HG03108 (cell line): Measurements from ENCODE around the gene CACHD1.
"Not testable (repeated sequence)": the region's sequence is repeated elsewhere in the genome, so short reads cannot be mapped to it uniquely, and the experiment has no call there.

Experiments used
- ATAC-seq: cut with Tn5 transposase; IDR thresholded peaks from one replicate; pipeline ENCODE4 v1.9.1; 2021; ENCODE audit warnings: moderate library complexity; ENCODE audit not compliant: unreplicated experiment

Gene CACHD1

DNA sequence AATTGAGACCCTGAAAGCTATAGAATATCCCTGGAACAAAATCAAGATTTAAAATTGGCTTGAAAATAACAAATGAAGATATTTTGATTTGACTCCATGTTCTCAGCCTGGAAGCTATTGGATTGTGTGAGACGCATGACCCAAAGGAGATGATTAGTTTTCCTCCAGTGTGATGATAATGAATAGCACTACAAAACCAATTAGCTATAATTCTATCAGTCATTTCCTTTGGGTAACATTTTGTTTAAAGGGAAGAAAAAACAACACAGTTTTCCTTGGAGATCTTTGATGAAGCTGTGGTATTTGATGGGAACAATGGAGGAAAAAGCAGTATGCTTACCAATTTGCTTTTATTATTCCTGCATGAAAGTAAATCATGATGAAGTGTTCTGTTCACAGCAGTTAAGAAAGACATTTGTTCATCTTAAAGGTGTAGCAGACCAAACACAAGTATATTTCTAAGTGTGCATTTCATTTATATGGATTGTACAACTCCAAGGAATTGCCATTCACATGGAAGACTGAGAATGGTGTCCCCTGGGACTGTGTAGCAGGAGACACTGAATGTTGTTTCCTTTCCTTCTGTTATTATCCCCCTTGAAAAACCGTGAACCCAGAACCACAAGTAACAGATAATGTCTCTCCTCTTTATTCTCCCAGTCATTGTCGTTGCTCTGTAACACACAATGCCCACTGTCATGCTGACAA lies 111.4 kb downstream of the CACHD1 start:
- no peak for ATAC-seq

DNA sequence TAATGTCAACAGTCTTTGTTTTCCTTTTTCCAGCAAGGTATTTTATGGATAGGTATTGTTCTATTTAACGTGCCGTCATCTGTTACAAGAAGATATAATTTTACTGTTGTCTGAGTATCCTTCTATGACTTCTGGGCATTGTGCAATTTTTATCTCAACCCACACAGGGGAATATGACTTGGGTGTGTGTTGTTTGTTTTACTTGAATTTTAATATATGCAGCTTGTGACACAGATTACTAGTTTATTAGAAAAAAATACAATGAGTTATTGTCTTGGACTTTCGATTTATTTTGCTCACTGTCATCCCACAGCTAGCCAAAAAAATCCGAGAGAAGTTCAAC lies 111.9 kb downstream of the CACHD1 start:
- no peak for ATAC-seq

DNA sequence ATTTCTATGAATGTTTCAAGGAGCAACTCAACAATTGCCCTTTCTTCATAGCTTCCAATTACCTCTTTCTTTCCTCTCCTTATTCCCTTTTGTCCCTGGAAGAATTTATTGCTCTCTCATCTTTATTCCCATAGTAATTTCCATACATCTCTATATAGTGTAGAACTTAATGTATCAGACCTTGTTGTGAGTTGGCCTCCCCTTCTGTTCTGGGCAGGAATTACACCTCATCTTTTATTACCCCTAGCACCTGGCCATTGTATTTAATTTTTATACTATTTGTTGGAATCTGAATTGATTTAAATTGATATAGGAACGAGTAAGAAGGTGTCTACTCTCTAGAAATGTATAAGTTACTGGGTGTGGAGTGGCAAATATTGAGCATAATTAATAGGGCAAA lies 114.5 kb downstream of the CACHD1 start:
- no peak for ATAC-seq

DNA sequence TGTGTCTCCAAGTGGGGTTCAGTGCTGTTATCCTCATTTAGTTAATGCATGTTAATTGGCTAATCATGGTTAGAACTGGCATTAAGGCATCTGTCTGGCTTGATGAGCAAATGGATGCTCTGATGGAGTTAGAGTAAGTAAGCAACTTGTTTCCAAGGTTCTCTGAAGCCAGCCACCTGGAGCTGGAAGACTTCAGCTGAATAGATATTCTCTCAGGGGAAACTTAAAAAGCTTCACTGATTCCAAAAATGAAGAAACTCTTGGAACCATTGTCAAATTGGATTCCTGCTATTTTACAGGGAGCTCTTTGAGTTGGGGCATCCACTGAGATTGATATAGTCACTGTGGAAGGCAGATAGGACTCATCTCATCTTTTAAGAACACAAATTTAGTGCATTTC lies 118.9 kb downstream of the CACHD1 start:
- ATAC-seq = no peak

DNA sequence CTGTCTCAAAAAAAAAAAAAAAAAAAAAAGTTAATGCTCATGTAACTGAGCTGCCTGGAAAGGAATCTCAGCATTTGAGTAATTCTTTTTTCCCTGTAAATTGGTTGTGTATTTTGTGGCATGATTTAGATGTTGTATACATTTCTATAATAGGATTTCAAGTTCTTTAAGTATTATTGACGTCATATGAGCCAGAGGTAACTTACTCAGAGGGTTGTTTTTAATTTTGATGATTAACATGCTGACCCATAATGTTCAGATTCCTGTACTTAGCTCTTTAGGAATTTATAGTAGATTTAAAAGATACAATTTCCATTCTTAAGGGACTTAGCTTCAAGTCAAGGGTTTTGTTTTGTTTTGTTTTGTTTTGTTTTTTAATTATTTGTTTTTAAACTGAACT lies 120.4 kb downstream of the CACHD1 start:
- ATAC-seq = no peak

DNA sequence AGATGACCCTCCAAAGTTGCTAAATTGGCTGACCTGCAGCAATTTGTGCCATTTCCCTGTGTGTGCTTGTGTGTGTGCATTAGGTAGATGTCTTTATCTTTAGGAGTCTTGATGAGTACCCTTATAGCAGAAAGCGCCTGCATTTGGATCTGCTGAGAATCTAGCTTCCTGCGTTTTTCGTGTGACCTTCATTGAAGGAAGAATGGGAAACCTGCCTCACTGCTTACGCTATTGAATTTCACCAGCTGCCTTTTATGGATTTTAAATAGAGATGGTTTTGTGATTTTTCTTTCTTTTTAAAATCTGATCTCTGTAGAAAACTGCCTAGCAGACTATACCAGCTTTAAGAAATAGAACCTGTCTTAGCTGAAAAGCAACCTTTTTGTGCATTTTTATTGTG lies 124.5 kb downstream of the CACHD1 start:
- ATAC-seq = no peak

DNA sequence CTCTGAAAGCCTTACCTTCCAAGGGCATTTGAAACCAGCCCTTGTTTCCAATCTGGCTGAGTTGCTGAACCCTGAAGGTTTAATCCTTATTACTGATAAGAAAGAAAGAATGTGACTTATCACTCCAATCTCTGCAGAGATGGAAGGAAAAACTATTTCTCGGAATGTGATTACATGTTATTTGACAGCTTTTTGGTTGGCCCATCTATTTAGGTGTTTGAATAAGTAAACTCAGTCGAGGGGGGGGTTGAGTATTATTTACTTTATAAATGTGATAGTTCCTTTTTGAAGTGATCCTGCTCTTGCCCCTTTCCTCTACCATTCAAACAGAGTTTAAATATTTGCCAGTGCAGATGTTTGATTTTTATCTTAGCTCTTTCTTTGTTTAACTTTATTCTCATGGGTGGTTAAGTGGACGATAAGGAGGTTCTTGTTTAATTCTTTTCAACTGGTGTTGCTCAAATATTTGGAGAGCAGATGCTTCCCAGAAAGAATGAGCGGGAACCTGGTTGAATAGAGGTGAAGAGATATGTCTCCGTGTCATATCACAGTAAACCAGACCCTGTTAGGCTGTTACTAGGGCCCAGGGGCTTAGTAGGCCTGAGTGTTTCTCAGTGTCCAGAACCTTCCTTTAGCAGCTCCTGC lies 126.1 kb downstream of the CACHD1 start:
- no peak for ATAC-seq

DNA sequence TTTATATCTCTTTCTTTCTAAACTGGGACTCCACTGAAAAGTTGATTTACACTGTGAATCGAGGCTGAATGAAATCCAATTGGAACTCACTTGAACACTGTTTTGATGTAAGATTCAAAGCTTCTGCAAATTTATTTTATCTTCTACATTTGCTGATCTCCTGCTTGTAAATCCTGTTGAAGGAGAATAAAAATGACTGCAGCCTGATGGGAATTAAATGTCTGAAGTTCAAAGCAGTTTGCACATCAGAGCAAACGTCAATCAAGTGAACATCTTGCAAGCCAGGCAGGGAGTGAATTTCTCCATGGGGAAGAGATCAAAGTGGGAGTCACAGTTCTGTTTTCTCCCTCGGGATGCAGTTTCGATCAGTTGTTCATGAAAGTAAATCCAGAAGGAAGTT lies 127.2 kb downstream of the CACHD1 start:
- no peak for ATAC-seq

DNA sequence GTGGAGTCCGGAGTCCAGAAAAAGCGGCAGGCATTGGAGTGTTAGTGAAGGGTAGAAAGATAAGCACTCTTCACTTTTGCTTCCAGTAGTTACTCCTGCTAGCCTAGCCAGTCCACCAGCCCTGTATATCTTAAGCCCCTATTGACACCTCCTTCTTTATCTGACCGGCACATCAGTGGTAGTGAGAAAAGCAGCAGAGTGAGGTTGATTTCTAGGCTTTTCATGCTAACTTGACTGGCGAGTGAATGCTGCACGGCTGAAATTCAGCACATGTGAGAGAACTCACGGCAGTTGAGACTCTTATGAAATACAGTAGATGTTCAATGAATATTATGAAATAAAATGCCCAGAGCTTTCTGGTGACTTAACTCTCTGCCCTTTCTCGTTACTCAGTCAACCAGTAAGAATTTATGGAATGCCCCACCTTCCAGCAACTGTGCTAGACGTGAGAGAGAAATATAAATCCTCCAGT lies 128.2 kb downstream of the CACHD1 start:
- ATAC-seq = no peak

DNA sequence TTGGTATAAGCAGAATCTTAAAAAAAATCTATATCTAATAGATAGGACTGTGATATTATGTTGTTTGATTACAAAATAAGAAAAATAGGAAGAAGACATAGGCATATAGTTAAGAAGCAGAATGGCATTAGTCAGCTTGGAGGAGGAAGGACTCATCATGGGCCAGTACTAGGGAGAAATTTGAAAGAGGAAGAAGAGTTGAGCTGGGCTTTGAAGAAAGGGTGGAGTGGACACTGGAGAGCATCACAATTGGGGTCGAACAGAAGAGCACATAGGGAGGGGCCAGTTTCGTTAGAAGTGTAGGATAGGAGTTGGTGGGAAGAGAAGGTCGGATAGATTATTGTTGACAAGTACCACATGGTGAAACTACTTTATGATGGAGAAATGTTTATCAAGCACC lies 129.3 kb downstream of the CACHD1 start:
- no peak for ATAC-seq

DNA sequence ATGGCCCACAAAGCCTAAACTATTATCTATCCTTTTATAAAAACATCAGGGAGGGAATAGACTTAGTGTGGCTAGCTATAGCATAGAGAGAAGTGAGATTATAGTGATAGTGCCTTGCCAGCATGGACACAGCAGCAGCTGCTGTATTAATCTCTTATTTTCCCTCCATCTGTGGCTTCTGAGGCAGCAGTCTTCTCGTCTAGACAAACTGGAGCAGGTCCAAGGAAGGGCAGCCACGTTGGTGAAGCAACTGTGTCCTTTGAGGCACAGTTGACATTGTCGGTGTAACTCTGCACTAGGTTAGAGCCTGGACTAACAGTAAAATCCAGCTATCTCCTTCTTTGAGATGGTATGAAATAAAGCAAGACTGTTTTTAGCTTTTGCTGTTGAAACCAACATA lies 131.3 kb downstream of the CACHD1 start:
- no peak for ATAC-seq

DNA sequence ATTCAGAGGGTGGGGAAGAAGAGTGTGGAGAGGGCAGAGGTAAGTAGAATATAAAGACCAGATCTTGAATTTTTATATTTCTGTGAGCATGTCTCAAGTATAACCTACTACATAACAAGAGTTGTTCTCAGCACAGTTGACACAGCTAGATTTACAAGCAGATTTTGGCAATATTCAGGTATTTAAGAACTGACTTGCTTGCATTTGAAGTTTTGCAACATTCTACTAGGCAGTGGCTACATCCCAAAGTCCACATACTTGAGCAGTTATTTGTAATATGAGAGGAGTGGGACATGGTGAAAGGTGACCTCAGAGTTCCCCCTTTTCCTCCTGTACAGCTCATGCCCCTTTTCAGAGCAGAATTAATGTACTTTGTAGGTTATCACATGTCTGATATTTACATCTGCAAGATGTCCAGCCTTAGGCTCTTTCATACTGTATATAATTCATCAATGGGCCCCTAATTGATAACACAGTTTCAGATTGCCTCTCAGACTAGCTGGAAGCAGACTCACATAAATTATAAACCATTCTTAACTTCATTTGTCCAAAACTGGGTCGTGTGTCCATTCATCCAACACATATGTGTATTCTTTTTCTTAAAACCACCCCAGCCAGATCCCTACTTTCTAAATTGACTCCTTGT lies 138.2 kb downstream of the CACHD1 start:
- no peak for ATAC-seq

DNA sequence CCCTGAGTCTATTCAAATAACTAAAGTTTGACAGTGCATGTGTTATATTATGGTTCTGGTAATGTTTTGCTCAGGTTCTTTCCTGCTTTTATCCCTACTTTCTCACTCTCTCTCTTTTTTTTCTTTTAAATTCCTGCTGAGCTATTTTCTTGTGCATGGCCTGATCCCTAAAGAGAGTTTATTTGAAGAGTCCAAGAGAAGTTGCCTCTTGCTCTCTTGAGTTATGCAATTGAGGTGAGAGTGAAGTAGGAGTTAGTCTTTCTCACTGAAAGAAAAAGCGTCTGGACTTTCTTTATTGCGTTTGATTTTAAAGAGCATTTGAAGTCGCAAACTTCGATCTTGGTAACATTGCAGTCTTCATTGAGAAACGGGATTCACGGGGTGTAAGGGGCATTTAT lies 138.7 kb downstream of the CACHD1 start:
- ATAC-seq = no peak

DNA sequence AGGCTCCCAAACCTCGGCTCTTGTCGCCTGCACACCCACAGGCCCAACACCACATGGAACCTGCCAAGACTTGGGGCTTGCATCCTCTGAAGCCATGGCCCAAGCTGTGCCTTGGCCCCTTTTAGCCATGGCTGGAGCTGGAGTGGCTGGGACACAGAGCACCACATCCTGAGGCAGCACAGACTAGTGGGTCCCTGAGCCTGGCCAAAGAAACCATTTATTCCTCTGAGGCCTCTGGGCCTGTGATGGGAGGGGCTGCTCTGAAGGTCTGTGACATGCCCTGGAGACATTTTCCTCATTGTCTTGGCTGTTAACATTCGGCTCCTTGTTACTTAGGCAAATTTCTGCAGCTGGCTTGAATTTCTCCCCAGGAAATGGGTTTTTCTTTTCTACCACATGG lies 141.0 kb downstream of the CACHD1 start:
- ATAC-seq = not testable (repeated sequence)

DNA sequence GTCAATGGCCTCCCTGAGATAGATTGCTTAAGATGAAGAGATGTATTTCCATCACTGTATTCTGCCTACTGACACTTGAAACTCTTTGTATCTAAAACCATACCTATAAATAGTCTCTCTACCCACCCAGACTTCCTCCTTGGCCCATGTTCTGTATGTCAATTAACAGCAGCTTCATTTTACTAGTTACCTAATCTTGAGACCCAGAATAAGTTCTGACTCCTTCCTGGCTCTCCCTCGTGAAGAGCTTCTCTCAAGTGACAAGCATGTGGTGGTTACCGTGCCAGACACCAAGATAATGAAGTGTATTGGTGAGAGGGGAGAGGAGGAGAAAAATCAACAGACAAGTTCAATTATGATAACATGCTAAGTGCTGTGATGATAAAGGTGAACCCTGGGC lies 146.1 kb downstream of the CACHD1 start:
- ATAC-seq = no peak

DNA sequence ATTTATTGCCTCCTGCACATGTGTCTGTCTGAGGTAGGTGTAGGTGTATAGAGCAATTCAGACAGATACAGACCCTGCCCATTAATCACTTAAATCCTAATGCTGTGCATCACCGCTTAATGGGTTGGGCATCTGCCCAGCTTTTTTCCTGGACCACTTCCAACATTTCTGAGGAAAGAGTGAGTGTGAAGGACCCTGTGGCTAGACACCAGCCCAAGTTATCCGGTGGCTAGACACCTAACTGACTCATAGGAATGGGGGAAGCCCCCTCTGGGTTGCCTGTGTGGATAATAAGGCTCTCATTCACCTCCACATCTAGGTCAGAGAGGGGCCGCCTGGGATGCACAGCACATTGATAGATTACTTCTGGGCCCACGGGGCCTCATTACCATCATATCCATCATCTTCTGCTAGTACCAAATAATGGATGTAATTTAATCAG lies 153.8 kb downstream of the CACHD1 start:
- ATAC-seq = no peak

DNA sequence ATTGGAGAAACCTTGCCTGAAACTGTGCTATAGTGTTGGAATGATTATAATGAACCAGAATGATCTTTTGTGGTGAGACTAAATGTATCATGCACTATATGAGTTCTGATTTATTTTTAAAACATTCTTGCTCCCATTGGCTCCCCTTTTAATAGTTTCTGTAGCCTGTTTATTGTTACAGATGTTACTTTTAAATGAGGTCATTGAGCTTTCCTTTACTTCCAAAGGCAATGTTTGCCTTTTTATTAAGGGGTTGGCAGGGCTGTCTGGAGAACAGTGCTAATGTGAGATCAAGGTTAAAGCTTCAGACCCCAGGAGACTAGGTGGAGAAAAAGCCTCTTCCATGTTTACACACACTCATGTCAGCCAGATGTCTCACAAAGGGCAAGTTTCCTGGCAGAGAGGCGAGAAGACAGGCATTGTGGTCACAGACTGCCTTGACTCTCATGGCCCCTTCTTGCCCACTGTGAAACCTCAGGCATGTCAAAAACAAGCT lies 154.3 kb downstream of the CACHD1 start:
- ATAC-seq = no peak

DNA sequence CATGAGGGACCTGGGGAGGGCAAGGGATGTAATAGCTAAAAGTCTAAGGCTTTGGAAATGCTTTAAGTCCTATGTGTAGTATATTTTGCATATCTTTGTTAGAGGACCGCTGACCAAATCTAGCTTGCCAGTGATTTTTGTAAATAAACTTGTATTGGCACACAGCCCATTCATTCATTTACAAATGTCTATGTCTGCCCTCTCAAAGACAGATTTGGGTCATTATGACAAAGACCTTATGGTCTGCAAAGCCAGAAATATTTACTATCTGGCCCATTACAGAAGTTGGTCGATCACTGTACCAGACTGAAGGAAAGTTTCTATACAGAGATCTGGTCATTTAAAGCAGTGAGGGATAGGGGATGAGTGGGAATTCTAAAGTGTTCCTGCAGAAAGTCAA lies 154.9 kb downstream of the CACHD1 start:
- ATAC-seq = no peak

DNA sequence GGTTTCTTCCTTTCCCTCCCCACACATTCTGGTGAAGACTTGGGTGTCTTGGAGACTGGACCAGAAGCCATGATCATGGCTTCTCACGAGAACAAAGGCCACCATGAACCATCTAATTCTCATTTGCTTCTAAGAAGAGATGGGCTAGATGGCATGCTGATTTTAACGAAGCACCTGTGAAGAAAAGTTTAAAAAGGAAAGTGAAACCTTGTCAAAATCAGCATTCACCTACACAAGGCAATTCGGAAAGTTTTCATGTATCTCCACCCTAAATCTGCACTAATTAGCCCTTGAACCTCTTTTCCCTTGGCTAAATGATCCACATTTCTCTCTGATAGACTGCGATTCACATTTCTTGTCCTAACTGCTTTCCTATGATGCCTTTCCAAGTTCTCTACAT lies 160.7 kb downstream of the CACHD1 start:
- no peak for ATAC-seq

DNA sequence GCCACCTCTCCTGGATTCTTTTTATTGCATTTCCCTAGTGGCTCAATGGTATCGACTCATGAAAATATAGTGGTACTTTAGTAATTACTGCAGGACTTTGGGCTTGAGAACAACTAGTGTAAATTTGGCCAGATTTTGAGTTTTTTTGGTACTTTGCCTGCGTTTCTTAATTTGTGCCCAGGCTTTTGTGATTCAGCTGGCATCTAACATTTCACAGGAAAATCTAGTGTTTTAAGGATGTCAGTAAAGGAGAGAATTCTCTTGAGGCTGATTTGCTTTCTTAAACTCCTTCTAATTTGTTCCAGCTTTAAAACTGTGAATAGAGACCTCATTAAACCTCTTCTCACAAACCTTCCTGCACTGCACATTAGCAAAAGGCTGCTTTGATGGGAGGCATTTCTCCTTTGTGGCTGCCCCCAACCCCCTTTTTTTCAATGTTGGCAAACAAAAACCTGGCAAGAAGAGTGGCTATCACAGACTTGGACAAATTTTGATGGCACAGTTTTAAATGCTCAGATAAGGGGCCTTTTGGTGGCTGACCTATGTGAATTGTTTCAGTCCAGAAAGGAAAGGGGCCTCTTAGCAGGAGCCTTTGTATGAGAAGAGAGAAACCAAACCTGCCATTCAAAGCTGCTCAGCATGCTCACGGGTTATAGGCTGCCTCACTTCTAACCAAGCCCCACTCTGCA lies 161.6 kb downstream of the CACHD1 start:
- ATAC-seq = no peak

DNA sequence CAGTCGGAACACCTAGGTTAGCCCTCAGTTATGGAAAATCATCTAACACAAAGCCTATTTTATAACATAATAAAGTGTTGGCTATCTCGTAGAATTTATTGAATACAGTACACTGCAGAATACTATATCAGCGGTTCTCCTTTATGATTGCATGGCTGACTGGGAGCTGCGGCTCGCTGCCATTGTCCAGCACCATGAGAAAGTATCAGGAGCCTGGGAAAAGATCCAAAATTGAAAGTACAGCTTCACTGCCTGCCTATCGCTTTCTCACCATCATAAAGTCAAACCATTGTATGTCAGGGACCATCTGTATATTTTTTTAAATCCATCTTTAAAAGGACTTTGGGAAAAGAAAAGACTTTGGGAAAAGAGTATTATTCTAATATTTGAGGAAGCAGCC lies 163.0 kb downstream of the CACHD1 start:
- no peak for ATAC-seq

DNA sequence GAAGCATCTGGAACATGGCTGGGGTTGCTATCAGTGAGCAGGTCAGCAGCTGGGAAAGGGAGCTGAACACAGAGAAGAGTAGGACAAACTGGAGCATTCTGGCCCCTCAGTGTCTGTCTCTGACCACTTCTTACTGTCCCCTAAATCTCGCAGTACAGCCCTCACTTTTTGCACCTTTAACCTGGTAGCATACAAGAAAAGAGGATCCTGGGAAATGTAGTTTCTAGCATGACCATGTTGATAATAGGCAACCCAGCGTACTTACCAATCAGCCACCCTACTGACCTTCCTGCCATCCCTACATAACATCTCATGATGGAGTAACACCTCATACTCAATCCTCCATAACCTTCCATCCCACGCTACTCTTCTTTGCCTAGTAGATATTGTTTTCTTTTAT lies 175.8 kb downstream of the CACHD1 start:
- no peak for ATAC-seq
